ENCODE measurements around the gene ZNF774.
"Not testable (repeated sequence)": the region's sequence is repeated elsewhere in the genome, so short reads cannot be mapped to it uniquely, and the experiment has no call there.

ZNF774 gene

DNA sequence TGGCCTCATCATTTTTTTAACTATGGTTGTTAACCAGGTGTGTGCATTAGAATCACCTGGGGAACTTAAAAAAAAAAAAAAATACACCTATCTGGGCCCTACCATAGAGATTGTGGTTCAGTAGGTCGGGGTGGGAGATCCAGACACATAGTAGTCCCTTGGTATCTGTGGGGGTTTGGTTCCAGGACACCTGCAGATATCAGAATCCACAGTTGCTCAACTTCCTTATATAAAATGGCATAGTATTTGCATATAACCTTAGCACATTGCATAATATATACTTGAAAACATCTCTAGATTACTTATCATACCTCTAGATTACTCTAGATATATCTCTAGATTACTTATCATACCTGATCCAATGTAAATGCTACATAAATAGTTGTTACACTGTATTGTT is 41.0 kb downstream of the ZNF774 start:
- DNase-seq: no peak

DNA sequence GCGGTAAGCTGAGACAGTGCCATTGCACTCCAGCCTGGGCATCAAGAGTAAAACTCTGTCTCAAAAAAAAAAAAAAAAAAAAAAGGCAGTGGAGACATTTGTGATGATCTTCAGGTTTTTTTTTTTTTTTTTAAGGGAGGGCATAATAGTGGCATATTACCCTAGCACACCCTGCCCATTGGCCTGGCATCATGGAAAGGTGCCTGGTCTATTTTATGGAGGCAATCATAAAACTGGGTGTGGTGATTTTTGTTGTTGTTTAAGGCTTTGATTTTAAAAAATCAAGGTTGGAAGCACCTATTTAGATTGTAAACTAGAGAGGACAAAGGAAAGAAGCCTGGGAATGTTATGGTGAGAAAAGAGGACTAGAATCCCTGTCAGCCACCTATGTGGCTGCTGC is 42.0 kb downstream of the ZNF774 start:
- DNase-seq: no peak

DNA sequence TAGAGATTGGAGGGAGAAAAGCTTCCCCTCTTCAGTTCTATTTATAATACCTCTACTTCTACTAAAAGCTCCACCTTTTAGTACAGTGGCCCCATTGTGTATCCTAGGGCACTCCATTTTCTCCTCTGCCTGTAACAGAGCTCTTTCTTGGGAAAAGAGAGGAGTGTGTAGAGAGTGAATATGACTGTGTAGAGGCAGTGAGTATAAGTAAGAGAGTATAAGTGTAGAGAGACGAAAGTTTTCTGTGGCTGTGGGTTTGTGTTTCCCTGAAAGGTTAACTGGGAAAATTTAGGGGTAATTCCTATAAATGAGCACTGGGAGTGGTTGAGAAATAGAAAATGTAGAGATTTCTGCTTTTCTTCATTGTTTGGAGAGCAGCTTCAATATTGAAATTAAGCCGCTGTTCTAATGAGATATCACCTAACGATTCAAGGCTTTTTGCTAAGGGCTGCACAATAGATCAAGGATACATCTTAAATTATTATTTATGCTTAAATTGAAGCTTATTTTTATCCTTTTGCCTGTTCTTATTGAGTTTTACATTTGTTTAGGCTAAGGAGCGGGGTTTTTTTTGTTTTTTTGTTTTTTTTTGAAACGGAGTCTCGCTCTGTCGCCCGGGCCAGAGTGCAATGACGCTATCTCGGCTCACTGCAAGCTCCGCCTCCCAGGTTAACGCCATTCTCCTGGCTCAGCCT is 42.8 kb downstream of the ZNF774 start:
- DNase-seq: no peak

DNA sequence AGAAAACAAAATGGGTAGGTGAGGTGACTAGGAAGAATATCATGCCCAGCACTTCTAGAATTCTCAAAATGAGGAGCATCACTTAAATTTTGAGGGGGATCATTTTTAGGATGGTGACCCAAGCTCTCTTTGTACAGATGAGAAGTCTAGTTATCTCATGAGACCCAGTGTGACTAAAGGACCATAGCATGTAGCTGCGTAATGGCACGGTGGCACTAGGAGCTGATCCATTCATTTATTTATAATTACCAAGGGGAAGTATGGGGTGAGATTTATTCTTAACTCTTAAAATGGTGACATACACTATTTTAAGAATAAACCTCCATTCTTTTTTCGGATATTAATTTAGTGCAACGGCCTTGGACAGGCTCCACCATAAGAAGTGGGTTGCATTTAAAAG is 44.2 kb downstream of the ZNF774 start:
- DNase-seq: no peak

DNA sequence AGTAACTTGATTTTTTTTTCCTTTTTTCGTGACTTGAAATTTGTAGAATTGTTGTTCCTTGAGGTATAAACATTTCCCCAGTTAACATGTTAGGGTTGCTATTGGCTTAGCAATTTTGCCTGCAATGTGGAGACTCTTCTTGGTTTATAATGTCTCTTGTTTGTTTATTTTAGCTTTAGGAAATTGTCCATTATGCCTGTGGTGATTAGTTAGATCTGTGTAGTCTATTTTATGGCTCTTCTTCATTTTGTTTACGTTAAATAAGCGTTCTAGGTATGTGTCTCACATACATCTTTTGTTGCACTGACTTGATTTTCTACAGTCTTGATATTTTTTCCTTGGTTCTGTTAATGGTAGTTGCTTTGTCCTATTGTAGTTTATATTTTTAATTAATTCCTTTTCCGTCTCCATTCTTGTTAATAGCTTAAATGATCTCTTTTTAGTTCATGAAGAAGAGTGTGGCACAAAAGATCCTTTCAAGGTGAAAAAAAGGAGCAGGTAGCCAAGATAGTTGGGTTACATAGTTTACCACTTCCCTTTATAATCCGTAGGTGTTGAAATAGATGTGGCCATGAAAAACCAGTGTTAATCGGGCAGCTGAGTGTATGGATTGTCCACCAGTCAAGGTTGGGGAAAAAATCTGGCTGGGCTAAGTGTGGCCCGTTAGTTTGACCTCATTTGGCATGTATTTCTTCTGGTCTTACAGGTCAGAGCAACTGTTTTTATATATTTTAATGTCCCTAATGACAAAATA is 48.1 kb downstream of the ZNF774 start:
- no peak for DNase-seq

DNA sequence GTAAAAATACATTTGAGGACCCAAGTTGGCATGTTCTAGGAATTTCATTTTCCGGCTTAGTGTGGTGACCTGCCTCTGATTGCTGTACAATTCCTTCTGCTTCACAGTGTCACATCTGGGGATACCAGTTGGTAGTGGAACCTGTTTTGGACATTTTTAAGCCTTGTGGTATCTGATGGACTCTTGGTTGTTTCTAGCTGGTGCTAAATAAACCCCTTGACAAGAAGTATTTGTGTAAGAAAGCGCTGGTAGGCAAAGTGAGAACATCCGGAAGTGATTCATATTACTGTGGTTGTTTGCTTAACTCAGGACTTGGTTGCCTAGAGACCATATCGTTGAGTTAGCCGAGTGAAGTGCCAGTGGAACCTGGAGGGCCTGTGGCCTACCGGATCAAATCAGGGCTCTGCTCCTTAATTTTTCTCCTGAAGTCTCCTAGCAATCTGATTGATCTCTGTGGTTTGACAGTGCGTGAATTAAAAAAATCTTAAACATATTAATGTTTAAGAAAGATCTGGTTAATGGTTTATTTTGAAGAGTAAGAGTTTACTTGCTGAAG is 48.8 kb downstream of the ZNF774 start:
- DNase-seq: peak; percentile 63

DNA sequence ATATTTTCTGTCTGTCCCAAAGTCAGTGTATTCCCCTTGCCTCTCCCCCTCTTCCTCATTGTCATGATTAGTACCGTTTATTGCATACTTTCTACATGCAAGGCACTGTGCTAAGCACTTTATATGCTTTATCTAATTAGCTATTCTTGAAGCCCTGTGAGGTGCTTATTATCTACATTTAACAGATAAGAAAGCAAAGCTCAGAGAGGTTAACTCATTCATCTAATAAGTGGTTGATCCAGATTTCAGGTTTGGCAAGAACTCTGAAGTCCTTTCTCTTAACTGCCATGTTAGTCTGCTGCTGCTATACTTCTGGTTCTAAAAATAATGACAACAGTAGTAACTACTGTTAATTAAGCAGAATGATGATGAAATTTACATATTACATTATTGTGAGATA is 49.4 kb downstream of the ZNF774 start:
- DNase-seq: no peak

DNA sequence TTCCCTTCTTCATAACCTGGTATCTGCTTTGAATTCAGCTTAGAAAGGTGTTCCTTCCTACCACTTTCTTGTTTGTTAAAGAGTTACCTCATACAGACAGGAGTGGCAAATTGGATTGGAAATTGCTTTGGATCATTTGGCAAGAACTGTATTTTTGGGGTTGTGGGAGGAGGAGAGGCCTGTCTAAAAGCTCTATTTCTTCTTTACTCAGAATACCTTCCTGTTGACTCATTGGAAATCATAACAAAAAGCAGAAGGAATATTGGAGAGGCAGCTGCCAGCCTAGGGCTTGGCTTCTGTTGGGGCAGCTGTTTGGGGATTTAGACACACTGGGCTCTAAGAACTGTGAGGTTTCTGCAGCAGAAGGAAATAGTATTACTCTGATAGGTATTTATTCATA is 50.1 kb downstream of the ZNF774 start:
- no peak for DNase-seq

DNA sequence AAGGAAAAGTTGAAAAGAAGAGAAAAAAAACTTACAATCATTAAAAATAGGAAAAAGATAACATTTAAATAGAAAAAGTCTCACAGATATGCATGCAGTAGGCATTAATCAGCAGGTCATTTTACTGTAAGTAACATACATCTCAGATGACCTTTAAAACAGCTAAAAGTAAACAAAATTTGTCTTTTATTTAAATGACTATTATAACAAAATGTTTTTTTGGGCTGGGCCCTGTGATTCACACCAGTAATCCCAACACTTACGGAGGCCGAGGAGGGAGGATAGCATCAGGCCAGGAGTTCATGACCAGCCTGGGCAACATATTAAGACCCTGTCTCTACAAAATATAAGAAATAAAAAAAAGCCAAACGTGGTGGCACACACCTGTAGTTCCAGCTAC is 50.7 kb downstream of the ZNF774 start:
- DNase-seq: no peak

DNA sequence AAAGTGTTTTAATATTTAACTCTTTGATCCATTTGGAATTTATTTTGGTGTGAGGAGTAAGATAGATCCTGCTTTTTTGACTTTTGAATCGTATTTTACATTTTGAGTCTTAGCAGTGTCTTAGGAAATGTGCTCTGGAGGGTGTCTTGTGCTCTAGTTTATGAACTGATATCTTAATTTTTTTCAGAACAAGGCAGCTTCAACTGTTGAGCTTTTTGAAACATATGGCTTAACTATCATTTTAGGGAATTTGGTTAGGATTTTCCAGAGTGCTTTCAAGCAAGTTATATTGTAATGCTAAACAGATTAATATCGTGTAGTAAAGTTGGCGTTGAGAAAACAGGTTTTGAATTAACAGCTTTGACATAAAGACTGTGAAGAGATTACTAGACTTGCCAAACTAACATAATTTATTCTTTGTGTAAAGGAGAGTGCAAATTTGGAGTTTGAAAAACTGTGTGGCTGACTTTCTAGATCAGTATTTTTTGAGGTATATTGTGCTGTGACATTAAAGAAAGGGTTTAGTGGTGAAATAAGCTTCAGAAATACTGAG is 53.0 kb downstream of the ZNF774 start:
- no peak for DNase-seq

DNA sequence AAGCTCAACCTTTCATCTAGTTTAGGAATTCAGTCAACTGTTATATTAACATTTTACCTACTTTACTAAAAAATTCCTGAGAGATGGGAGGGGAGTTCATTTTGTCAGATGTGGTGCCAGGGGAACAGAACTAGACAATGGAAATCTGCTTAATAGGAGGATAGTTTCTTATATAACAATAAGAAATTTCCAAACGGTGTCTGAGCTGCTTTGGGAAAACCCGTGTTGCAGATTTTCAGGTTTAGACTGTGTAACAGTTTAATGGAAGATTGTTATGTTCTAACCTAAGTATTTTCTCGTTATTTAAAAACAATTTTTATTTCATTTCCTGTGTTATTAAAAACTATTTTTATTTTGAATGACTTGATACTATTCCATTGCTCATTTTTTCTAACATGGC is 55.3 kb downstream of the ZNF774 start:
- DNase-seq: no peak

DNA sequence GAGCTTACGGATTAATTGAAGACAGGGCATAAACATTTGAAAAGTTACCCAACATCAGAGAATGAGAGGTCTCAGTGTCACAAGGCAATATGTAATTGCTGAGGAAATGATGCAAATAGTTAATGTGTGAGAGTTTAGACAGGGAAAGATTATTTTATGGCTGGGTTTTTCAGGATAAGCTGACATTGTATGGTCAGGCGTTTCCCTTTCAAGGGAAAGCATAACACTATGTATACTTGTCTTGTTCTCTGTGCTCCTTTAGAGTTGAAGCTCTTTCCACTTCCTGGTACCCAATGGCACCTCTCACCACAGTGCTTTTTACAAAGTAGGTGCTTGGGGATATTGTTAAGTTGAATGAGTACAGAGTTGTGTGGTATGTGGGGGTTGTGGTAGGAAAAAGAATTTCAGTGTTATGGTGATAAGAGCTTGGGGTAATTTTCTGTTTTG is 55.8 kb downstream of the ZNF774 start:
- DNase-seq: no peak

DNA sequence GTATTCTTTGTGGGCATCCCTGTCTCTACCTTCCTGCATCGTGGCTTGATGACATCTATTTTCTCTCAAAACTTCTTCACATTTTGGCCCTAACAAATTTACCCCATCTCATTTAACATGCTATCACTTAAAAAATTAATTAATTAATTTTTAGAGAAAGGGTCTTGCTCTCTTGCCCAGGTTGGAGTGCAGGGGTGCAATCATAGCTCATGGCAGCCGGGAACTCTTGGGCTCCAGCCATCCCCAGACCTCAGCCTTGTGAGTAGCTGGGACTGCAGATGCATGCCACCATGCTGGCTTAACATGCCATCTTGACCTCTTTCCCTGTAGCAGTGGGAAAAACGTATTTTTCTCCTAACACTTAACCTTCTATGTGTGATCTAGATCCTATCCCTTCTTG is 56.6 kb downstream of the ZNF774 start:
- no peak for DNase-seq

DNA sequence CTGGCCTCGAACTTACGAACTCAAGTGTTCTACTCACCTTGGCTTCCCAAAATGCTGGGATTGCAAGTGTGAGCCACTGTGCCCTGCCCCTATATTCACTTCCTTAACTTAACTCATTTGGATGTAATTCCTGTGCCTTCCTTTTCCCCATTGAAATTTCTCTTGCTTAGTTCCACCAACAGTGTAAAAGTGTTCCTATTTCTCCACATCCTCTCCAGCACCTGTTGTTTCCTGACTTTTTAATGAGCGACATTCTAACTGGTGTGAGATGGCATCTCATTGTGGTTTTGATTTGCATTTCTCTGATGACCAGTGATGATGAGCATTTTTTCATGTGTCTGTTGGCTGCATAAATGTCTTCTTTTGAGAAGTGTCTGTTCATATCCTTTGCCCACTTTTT is 57.5 kb downstream of the ZNF774 start:
- DNase-seq: not testable (repeated sequence)

DNA sequence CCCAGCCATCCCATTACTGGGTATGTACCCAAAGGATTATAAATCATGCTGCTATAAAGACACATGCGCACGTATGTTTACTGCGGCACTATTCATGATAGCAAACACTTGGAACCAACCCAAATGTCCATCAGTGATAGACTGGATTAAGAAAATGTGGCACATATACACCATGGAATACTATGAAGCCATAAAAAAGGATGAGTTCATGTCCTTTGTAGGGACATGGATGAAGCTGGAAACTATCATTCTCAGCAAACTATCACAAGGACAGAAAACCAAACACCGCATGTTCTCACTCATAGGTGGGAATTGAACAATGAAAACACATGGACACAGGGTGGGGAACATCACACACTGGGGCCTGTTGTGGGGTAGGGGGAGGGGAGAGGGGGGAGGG is 58.2 kb downstream of the ZNF774 start:
- not testable (repeated sequence) for DNase-seq

DNA sequence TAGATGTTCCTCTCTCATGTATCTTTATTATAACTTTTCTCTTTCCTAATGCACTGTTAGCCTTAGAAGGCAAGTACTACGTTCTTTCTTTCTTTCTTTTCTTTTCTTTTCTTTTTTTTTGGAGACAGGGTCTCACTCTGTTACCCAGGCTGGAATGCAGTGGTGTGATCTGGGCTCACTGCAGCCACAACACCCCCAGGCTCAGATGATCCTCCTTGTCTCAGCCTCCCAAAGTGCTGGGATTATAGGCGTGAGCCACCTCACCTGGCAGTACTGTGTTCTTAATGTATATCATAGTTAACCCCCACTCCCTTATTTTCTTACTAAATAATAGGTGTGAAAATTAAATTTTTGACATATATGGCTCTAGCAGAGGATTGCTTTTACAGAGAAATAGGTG is 59.1 kb downstream of the ZNF774 start:
- DNase-seq: no peak
